DMS153 (cell line): ENCODE measurements around the gene ELL3.
"Not testable (repeated sequence)": the region's sequence is repeated elsewhere in the genome, so short reads cannot be mapped to it uniquely, and the experiment has no call there.

Experiments used
- DNase-seq: peaks from one replicate; lab custom pipeline; 2025; lab: John Stamatoyannopoulos, UW

ELL3 gene, protein sequence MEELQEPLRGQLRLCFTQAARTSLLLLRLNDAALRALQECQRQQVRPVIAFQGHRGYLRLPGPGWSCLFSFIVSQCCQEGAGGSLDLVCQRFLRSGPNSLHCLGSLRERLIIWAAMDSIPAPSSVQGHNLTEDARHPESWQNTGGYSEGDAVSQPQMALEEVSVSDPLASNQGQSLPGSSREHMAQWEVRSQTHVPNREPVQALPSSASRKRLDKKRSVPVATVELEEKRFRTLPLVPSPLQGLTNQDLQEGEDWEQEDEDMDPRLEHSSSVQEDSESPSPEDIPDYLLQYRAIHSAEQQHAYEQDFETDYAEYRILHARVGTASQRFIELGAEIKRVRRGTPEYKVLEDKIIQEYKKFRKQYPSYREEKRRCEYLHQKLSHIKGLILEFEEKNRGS

DNA sequence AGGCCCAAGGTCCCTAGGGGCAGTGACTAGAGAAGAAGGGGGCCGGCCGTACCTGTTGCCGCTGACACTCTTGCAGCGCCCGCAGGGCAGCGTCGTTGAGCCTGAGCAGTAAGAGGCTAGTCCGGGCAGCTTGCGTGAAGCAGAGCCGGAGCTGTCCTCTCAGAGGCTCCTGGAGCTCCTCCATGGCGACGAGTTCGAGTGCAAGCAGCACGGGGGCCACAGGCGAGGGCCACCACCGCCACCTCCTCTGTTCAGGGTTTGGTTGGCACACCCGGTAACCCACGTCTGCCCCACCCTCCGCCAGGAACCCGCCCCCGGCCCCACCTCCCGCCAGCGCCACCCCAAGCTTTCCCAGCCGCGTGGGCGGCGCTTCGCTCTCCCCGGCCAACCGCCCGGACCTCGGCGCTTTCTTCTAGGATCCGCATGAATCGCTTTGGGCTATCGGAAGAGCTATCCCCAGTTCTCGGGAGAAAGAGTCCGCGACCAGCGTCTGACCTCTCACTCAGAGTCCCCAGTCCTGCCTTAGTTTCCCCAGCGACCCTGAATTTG is at the start of gene ELL3:
TSS of gene ELL3 (minus strand) at position 249 of the 549 bp plus-strand sequence. CDS start at position 184, 65 bp downstream.
- DNase-seq = peak; percentile 47

DNA sequence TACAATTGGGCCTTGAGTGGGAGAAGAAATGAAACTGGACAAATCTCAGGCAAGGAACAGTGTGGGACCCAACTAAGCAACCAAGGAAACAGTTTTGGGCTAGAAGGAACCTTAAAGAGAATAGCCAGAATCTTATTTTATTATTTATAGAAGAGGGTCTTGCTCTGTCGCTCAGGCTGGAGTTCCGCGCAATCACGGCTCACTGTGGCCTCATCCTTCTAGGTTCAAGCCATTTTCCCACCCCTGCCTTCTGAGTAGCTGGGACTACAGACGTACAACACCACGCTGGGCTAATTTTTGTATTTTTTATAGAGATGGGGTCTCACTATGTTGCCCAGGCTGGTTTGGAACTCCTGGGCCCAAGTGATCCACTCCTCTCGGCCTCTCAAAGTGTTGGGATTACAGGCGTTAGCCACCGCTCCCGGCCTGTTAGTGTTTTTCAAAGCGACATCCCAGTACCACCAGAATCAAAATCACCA is 49.3 kb upstream of the ELL3 start:
- DNase-seq = no peak

GRCh38 chr15:43825305-43825704 is 48.5 kb upstream of the ELL3 start:
- DNase-seq = not testable (repeated sequence)

- peak; percentile 83 for DNase-seq
Measured at GRCh38 chr15:43824302-43825246, 47.8 kb upstream of the ELL3 start, which contains the start of gene MFAP1. TSS of gene MFAP1 (minus strand) at chr15:43824690. CDS start at chr15:43824569, 121 bp downstream.

DNA sequence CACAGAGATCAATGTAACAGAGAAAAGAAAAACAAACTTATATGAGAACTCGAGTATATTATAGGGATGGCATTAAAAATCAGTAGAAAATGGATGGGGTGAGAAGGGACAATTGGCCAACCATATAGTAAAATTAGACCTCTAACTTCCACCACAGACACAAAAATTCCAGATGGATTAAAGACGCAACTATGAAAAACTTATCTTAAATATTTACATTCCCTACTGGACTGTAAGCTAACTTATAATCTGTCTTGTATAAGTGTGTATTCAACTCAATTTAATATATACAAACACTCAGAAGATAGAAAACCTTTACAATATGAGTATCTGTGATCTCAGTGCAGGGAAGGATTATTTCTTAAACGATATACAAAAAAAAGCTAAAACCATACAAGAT is 44.7 kb upstream of the ELL3 start:
- DNase-seq = no peak

- not testable (repeated sequence) for DNase-seq
Measured at GRCh38 chr15:43815064-43815463, 38.3 kb upstream of the ELL3 start.

- DNase-seq = no peak
Measured at GRCh38 chr15:43808960-43809678, 32.4 kb upstream of the ELL3 start.

- DNase-seq = no peak
Measured at GRCh38 chr15:43808435-43808950, 31.7 kb upstream of the ELL3 start.

DNA sequence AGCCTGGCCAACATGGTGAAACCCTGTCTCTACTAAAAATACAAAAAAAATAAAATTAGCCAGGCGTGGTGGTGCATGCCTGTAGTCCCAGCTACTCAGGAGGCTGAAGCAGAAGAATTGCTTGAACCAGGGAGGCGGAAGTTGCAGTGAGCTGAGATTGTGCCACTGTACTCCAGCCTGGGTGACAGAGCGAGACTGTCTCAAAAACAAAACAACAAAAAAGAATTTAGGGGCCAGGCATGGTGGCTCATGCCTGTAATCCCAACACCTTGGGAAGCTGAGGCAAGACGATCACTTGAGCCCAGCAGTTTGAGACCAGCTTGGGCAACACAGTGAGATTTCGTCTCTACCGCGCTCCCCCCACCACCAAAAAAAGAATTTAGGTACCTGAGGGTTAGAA is 25.9 kb upstream of the ELL3 start:
- not testable (repeated sequence) for DNase-seq

DNA sequence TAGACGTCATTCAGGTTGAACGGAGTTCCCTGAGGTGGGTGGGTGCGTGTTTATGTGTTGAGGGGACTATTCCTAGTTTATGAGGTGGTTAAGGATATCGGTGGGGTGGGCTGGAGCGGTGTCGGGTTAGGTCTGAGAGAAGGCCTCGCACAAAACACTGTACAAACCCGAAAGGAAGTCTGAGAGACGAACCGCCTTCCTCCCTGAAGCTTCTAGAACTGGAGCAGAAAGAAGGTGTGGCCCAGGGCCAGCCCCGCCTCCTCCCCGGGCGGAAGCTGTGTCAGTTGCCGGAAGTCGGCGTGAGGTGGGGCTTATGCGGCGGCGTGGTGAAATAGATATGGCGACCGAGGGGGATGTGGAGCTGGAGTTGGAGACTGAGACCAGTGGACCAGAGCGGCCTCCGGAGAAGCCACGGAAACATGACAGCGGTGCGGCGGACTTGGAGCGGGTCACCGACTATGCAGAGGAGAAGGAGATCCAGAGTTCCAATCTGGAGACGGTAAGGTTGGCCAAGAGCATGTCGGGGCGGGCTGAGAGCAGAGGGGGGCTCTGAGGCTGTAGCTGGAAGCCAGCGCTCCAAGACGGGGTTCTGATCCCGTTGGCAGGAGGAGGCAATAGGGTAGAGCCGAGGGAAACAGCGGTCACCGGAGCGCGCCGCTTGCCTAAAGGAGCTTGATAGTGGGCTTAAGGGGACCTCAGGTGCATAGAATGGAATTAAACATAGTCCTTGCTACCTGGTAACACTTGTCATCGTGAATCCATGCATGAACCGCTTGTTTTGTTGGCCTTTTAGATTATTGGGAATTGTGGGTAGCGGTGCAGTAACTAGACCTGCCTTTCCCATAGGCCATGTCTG is 23.7 kb upstream of the ELL3 start, which contains the start of gene HYPK:
TSS of gene HYPK (plus strand) at position 314 of the 856 bp plus-strand sequence. CDS start at position 338, 24 bp downstream.
- DNase-seq = peak; percentile 39

GRCh38 chr15:43799945-43800285 is 23.1 kb upstream of the ELL3 start, which contains the start of gene SERINC4:
TSS of gene SERINC4 (minus strand) at chr15:43800220. CDS start at chr15:43799986, 234 bp downstream.
- no peak for DNase-seq

GRCh38 chr15:43799209-43799944 is 22.6 kb upstream of the ELL3 start:
- peak; percentile 32 for DNase-seq

GRCh38 chr15:43796566-43796965 is 19.8 kb upstream of the ELL3 start:
- DNase-seq = no peak

DNA sequence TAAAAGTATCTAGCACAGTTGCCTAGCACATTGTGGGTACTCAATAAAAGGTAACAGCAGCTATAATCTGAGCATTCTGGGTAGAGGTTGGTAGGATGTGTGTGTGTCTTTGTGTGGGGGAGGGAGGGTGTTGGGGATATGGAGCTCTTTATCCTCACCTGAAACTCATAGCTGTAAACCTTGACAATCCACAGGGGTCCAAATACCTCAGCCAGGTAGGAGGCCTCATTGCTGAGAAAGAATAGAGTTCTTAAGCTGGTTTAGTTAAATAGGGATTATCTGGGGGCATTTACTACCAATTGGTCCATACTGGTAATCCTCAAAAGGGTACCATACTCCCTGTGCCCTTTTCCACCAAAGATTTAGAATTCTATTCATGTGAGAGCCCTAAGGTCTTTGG is 19.2 kb upstream of the ELL3 start:
- DNase-seq = no peak

DNA sequence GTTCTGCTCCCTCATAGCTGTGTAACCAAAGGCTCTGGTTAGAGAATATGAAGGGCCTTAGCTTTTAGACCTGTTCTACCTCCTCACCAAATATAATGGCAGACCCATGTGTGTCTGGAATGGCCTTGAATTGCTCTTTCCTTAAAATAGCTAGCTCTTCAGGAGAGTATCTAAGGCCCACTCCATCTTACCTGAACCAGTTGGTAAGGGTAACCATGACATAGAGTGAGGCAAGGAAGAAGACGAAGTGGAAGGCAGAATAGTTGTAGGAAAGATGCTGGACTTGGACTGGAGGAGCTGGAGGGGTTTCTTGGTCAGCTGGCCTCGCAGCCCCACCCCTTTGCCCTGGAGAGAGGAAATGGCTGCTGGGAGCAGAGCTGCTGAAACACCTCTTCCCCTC is 18.4 kb upstream of the ELL3 start:
- DNase-seq = no peak

DNA sequence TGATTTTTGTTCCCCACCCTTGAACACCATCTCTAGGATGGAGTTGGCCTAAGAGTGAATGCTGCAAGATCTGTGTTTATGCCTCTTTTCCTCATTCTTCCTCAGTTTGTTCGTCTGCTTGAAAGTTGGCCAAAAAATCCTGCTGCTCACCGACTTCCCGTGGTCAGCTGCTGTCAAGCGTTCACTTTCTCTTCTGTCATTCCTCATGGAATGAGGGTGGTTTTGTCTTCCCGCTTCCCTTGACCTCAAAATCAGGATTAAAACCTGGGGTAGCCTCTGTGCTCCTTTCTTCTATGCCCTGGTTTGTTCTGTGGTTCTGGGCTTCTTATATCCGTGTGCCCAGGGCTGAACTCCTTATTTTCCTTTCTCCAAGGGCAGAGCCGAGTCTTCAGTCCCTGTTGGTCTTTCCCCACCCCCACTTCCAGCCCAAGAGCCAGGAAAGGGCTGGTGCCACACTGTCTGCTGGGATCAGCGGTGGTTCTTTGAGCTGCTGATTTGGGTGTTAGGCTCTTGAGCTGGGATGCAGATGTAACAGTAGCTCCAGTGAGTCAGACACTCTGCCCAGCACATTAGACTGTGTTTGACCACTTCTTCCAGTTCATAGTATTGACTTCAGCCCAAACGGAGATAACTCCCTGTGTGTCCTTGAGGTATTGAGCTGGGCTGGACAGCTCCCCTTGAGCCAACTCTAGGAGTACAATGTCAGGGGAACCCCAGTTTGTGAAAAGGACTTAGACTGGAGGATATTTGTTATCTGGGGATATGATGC is 17.7 kb upstream of the ELL3 start:
- DNase-seq = no peak

GRCh38 chr15:43793647-43794046 is 16.9 kb upstream of the ELL3 start:
- DNase-seq = no peak

DNA sequence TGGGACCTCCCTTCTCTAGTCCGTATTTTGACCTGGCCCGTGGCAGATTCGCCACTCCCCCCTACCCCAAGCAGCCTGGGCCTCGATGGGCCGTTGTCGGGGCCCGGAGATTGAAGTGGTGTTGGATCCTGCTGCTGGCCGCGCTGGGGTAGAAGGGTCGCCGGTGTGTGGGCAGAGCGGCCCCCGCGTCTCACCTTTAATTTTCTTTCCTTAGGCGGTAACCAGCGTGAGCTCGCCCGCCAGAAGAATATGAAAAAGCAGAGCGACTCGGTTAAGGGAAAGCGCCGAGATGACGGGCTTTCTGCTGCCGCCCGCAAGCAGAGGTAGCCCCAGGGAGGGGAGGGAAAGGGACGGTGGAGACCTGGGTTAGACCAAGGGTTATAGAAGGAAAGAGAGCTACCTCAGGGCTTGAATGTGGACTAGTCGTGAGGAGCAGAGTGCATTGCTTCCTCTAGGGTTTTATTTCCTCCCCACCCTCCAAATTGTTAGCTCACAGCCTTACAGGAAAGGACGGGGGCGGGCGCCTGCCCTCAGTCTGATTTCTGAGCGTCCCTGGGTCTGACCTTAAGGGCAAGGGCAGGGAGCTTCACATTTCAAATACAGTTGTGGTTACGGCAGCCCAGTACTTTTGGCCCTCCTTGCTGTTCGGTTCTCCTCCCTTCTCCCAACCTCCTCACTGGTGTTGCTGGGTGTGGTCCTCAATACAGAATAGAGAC is 16.2 kb upstream of the ELL3 start:
- DNase-seq = no peak
